Subcutaneous abdominal adipose tissue (tissue), 5 donors: ENCODE measurements around the gene CCSER1.
"Not testable (repeated sequence)": the region's sequence is repeated elsewhere in the genome, so short reads cannot be mapped to it uniquely, and the experiment has no call there.

Experiments
- H3K27ac ChIP-seq: one replicate; pipeline ENCODE4 v1.7.0; 2013; ENCODE audit warnings: low read depth, mild to moderate bottlenecking, inconsistent platforms, low read length, moderate library complexity
- H3K27me3 ChIP-seq, 5 donors: one replicate each; pipeline ENCODE4 v1.7.0; 2013; ENCODE audit warnings: low read length in 5 of 5, inconsistent platforms in 1 of 5; ENCODE audit not compliant: control insufficient read depth in 5 of 5, insufficient read depth in 4 of 5
- H3K36me3 ChIP-seq, 5 donors: one replicate each; pipeline ENCODE4 v1.7.0; 2013; ENCODE audit warnings: low read length in 5 of 5; ENCODE audit not compliant: control insufficient read depth in 5 of 5, insufficient read depth in 5 of 5
- H3K4me1 ChIP-seq, 5 donors: one replicate each; pipeline ENCODE4 v1.7.0; 2013; ENCODE audit warnings: low read length in 5 of 5, mild to moderate bottlenecking in 3 of 5, moderate library complexity in 1 of 5; ENCODE audit not compliant: control insufficient read depth in 5 of 5, insufficient read depth in 5 of 5
- H3K4me3 ChIP-seq, 5 donors: one replicate each; pipeline ENCODE4 v1.7.0; 2013; ENCODE audit warnings: low read length in 5 of 5, low read depth in 1 of 5
- H3K9ac ChIP-seq, 5 donors: one replicate each; pipeline ENCODE4 v1.7.0; 2013; ENCODE audit warnings: low read length in 5 of 5, mild to moderate bottlenecking in 4 of 5, moderate library complexity in 3 of 5
- H3K9me3 ChIP-seq, 5 donors: one replicate each; pipeline ENCODE4 v1.7.0; 2013; ENCODE audit warnings: low read length in 5 of 5; ENCODE audit not compliant: control insufficient read depth in 5 of 5
- donor health status: healthy.
- donor health status: healthy.
- donor health status: healthy.
- donor health status: healthy.
- donor health status: healthy.

CCSER1 gene

GRCh38 chr4:91092398-91092980 lies 965.3 kb downstream of the CCSER1 start:
- Histone ChIP-seq H3K27ac (no peak overlapping the region), H3K9me3 (peaks cover 0 to 3% (median 0%) of the 10 kb centered on the region in 5 donors), H3K4me3 (no peak overlapping the region)

GRCh38 chr4:91094220-91094619 lies 967.0 kb downstream of the CCSER1 start:
- H3K27ac ChIP-seq, H3K27me3 ChIP-seq, H3K4me3 ChIP-seq, H3K9ac ChIP-seq, H3K36me3 ChIP-seq, H3K4me1 ChIP-seq, H3K9me3 ChIP-seq: not testable (repeated sequence)

More at GRCh38 chr4:91092398-91092980, 965.3 kb downstream of the CCSER1 start:
- Histone ChIP-seq H3K9ac (no peak overlapping the region), H3K27me3 (no peaks in the 10 kb centered on the region), H3K4me1 (no peaks in the 10 kb centered on the region), H3K36me3 (no peaks in the 10 kb centered on the region)

DNA sequence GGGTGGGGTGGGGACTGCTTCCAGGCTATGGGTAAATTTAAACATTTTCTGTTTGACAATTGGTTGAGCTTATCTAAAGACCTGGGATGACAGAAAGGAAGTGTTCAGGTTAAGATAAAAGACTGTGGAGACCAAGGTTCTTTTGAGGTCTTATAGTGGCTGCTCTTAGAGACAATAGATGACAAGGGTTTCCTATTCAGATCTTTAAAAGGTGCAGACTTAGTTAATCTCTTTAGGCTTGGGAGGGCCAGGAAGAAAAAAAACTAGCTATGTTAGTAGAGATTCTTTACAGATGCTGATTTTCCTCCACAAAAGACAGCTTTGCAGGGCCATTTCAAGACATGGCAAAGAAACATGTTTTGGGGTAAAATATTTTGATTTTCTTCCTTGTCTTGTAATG lies 972.5 kb downstream of the CCSER1 start:
- Histone ChIP-seq H3K9me3 (peaks cover 0 to 8% (median 2%) of the 10 kb centered on the region in 5 donors), H3K9ac (no peak overlapping the region), H3K36me3 (no peaks in the 10 kb centered on the region), H3K27me3 (no peaks in the 10 kb centered on the region), H3K4me3 (no peak overlapping the region), H3K27ac (no peak overlapping the region), H3K4me1 (no peaks in the 10 kb centered on the region)

GRCh38 chr4:91108751-91109150 lies 981.6 kb downstream of the CCSER1 start:
- Histone ChIP-seq H3K27ac (no peak overlapping the region), H3K9me3 (peaks cover 0 to 12% (median 2%) of the 10 kb centered on the region in 5 donors), H3K27me3 (no peaks in the 10 kb centered on the region), H3K36me3 (no peaks in the 10 kb centered on the region), H3K4me1 (no peaks in the 10 kb centered on the region), H3K4me3 (no peak overlapping the region), H3K9ac (no peak overlapping the region)

DNA sequence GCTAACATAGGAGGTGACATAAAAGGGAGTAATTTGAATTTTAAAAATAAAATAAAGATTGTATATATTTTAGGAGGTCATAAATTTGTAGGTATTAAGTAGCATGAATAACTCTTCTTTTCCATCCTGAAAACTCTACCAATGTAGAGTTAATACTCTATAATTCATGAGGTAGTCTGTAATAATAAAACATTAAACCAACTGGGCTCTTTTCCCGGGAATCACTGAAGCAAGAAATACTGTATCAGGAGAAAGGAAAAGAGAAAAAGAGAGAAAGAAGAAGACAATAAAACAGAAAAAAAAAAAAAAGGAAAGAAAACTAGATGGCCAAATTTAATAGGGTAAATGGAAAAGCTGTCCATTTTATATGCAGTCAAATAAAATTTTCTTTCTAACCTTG lies 984.4 kb downstream of the CCSER1 start:
- Histone ChIP-seq H3K27me3 (no peaks in the 10 kb centered on the region), H3K27ac (no peak overlapping the region), H3K4me3 (no peak overlapping the region), H3K9ac (no peak overlapping the region), H3K36me3 (no peaks in the 10 kb centered on the region), H3K9me3 (peaks cover 0 to 2% (median 0%) of the 10 kb centered on the region in 5 donors), H3K4me1 (no peaks in the 10 kb centered on the region)

DNA sequence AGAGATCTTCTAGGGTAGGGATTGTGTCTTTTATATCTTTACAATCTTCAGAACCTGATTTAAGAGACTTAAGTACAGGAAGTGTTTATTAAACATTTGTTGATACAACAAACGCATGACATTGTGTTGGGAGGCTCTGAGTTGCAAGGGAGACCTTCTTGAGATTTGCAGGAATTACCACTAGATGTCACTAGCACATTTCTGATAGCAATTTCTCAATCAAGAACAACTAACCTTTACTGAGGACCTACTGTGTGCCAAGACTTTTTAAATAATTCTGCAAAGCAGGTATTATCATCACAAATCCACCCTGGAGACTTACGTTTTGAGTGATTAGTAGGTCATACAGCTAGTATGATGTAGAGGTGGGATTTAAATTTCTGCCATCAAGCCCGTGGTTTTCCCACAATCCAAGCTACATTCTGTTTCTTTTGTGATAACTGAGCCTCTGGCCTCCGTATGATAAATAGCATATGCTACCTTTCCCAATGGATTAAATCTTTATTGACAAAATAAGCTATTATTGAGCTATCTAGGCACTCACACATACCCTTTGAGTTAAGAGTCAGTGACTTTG lies 986.0 kb downstream of the CCSER1 start:
- Histone ChIP-seq H3K27me3 (no peaks in the 10 kb centered on the region), H3K9me3 (peaks cover 0 to 2% (median 0%) of the 10 kb centered on the region in 5 donors), H3K27ac (no peak overlapping the region), H3K4me1 (no peaks in the 10 kb centered on the region), H3K4me3 (no peak overlapping the region), H3K36me3 (no peaks in the 10 kb centered on the region), H3K9ac (no peak overlapping the region)

GRCh38 chr4:91114386-91114785 lies 987.2 kb downstream of the CCSER1 start:
- H3K9me3 ChIP-seq: peaks cover 0 to 2% (median 0%) of the 10 kb centered on the region in 5 donors
- no peak overlapping the region for H3K4me3 ChIP-seq
- H3K36me3 ChIP-seq: no peaks in the 10 kb centered on the region
- no peak overlapping the region for H3K27ac ChIP-seq
- H3K9ac ChIP-seq: no peak overlapping the region
- H3K27me3 ChIP-seq: no peaks in the 10 kb centered on the region
- no peaks in the 10 kb centered on the region for H3K4me1 ChIP-seq

- no peak overlapping the region for H3K9ac ChIP-seq
- H3K9me3 ChIP-seq: peaks cover 0 to 2% (median 0%) of the 10 kb centered on the region in 5 donors
- no peak overlapping the region for H3K27ac ChIP-seq
- H3K4me3 ChIP-seq: no peak overlapping the region
- no peaks in the 10 kb centered on the region for H3K4me1 ChIP-seq
- no peaks in the 10 kb centered on the region for H3K36me3 ChIP-seq
- H3K27me3 ChIP-seq: no peaks in the 10 kb centered on the region
These were observed 989.7 kb downstream of the CCSER1 start for GRCh38 chr4:91116861-91117260.

DNA sequence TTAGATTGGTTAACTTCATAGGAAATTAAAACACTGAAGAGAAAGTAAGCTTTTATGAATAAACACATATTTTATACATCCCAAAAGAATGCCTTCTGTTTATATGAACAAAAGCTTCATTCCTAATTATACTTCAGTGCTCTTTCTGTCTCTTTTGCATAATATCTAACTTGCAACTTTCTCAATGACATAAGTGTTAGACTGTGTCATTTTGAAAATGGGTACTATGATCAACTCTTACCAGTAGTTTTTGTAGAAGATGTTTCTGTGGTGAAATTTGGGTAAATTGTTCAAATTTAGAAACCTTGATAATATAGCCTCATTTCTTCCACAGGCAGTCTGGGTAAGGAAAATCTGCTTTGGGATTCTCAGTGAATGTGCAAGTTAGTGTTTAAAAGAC lies 991.4 kb downstream of the CCSER1 start:
- Histone ChIP-seq H3K9ac (no peak overlapping the region), H3K4me1 (no peaks in the 10 kb centered on the region), H3K4me3 (no peak overlapping the region), H3K27ac (no peak overlapping the region), H3K36me3 (no peaks in the 10 kb centered on the region), H3K27me3 (no peaks in the 10 kb centered on the region), H3K9me3 (peaks cover 0 to 2% (median 0%) of the 10 kb centered on the region in 5 donors)

DNA sequence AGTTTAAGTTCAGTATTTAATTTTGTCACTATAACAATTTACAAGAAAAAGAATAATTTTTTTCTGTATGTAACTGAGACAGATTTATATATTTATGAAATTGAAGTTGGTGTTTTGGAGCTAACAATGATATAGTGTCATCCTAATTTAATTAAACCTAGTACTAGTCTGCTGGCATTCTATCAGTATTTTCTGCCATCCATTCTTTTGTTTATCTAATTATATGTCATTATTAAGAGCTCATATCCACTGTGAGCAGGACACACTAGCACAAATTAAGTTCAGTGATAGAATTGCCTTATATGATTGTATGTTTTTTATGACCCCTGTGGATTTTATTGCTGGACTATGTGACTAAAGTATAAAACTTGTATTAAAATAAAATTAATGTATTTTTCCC lies 996.5 kb downstream of the CCSER1 start:
- H3K9me3 ChIP-seq: no peaks in the 10 kb centered on the region
- no peaks in the 10 kb centered on the region for H3K4me1 ChIP-seq
- H3K36me3 ChIP-seq: no peaks in the 10 kb centered on the region
- H3K9ac ChIP-seq: no peak overlapping the region
- no peak overlapping the region for H3K4me3 ChIP-seq
- no peaks in the 10 kb centered on the region for H3K27me3 ChIP-seq
- H3K27ac ChIP-seq: no peak overlapping the region
